GM10266 (cell line): ENCODE results near the gene DISC1.

Experiments
- DNase-seq: peaks from one replicate; pipeline ENCODE4 v3.0.0; 2012; ENCODE audit errors: extremely low spot score
- TF ChIP-seq, protein P1 (sequence below): IDR thresholded peaks from 2 replicates; pipeline ENCODE4 v1.5.1; 2012; ENCODE audit warnings: mild to moderate bottlenecking, low read depth; ENCODE audit not compliant: control insufficient read depth, insufficient read depth; ENCODE audit errors: missing control alignments

DISC1 gene

DNA sequence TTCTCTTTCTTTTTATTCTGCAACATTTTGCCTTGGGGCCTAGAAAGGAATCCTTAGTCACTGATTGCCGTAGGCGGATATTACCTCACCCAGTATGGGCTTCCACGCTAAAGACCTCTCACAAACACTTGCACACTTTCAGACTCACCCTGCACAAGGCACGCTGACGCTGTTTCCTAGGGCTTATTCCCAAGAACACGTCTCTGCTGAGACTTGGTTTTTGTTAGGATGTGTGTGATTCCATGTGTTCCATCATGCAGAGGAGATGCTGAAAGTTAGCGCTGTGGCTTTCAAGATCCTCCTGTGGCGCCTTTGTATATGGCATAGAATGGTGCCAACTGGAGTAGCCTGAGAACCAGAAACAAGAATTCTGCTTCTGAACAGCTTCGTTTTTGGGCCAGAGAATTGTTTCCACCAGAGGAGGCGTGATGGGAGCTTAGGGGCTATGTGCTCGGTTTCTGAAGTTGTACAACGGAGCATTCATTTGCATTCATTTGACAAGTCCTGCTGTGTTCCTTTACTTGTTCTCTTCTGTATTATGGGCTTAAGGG is 297.0 kb downstream of the DISC1 start:
- no peak for DNase-seq
- TF ChIP-seq, protein P1, sequence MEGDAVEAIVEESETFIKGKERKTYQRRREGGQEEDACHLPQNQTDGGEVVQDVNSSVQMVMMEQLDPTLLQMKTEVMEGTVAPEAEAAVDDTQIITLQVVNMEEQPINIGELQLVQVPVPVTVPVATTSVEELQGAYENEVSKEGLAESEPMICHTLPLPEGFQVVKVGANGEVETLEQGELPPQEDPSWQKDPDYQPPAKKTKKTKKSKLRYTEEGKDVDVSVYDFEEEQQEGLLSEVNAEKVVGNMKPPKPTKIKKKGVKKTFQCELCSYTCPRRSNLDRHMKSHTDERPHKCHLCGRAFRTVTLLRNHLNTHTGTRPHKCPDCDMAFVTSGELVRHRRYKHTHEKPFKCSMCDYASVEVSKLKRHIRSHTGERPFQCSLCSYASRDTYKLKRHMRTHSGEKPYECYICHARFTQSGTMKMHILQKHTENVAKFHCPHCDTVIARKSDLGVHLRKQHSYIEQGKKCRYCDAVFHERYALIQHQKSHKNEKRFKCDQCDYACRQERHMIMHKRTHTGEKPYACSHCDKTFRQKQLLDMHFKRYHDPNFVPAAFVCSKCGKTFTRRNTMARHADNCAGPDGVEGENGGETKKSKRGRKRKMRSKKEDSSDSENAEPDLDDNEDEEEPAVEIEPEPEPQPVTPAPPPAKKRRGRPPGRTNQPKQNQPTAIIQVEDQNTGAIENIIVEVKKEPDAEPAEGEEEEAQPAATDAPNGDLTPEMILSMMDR = no peak

DNA sequence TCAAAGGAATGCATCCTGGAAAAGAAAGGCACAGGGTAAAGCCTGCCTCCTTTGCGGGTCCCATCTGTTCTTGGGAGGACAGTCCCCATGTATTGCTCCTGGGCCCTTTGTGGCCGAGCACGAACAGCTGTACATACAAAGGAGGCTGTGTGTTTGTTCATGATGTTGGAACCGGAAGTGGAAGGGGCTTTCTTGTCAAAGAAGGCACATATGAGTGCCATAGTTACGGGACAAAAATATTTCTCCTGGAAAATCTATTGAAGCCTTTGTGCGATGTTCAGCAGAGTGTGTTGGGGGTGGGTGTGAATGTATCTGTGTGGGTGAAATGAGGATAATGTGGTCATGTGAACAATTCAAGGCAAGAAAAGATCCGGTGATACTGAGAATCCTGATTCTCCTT is 297.6 kb downstream of the DISC1 start:
- TF ChIP-seq, protein P1 = no peak
- no peak for DNase-seq

DNA sequence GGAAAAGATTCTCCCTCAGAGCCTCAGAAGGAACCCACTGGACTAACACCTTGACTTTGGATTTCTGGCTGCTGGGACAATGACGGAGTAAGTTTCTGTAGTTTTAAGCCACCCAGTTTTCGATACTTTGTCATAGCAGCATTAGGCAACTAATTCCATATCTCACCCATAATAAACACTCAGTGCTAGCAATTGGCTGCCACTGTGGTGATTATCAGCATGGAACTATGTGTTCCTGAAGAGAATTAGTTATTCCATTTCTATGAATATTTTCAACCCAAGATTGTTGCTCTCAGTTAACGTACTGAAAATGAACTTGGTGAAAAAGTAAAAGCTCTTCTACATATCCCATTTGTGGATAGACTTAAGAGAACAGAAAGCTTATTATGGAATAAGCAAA is 299.3 kb downstream of the DISC1 start:
- TF ChIP-seq, protein P1 = no peak
- DNase-seq = no peak

DNA sequence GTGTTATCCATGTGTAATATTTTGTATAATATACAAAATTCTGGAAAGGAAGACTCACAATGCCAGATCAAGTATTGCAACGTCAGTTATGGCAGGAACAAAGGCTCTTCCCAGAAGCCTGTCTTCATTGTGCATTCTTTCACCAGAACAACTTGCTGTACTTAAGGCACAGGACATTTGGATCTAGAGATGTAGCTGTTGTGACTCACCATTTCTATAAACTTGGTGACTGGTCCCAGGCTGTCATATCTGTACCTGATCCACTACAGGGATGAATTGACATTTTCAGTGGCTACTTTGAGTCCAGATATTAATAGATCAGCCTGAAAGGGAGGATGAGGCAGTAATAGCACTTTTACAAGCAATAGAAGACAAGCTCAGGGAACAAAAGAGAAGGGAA is 299.8 kb downstream of the DISC1 start:
- no peak for DNase-seq
- TF ChIP-seq, protein P1 = no peak

DNA sequence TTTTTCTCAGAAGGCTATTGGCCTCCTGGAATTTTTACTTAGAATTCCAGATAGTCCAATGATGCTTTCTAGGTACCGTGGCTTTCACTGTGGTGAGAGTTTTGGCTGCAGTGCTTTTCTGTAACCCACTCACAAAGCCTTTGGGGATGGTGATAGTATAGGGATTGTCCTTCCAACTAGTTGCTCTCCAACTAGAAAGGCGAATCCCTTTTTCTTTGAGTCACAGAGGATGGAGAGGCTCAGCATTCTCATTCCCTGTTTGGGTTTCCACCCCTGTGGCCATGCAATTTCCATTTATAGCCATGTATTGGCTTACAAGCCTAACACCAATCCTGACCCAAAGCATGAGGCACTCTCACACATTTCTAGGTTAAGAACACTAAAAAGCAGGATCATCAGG is 300.3 kb downstream of the DISC1 start:
- TF ChIP-seq, protein P1 = no peak
- DNase-seq = no peak

DNA sequence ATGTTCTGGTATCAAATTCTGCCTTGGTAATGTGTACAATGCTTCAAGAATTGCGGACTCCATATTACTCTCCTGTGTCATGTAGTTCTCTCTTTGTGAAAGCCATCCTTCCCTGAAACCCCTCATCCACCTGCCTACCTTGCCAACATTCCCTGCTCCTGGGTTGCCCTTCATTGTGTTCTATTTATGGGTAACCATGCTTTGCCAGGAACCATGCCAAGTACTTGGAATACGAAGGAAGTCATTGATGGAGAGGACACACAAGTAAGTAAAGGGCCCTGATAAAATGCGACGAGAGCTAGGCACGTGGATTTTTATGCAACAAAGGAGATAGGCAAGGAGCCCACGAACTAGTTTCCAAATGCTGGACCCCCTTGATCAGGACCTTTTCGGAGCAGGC is 300.8 kb downstream of the DISC1 start:
- TF ChIP-seq, protein P1 = no peak
- no peak for DNase-seq

DNA sequence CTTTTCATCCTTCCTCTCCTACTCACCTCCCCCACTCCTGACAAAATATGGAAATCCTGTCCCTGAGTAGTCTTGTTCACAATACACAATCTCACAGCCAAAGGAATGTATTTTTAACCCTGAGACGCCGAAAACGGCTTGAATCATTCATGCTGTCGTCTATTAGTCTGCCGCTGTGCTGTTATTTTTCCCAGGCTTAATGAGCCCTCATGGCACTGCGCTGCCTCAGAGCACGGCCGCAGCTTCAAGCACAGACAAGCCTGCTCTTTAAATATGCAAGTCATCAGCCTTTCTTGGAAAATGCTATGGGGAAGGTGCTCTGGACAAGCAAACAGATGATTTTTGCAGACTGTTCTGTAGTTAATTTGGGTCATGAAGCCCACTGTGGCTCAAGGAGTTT is 302.7 kb downstream of the DISC1 start:
- no peak for DNase-seq
- TF ChIP-seq, protein P1 = no peak
